Measurements from ENCODE around the gene GAB1.

GRCh38 chr4:143344041-143344440, 7.4 kb downstream of the GAB1 start:
- TF ChIP-seq, protein P1, sequence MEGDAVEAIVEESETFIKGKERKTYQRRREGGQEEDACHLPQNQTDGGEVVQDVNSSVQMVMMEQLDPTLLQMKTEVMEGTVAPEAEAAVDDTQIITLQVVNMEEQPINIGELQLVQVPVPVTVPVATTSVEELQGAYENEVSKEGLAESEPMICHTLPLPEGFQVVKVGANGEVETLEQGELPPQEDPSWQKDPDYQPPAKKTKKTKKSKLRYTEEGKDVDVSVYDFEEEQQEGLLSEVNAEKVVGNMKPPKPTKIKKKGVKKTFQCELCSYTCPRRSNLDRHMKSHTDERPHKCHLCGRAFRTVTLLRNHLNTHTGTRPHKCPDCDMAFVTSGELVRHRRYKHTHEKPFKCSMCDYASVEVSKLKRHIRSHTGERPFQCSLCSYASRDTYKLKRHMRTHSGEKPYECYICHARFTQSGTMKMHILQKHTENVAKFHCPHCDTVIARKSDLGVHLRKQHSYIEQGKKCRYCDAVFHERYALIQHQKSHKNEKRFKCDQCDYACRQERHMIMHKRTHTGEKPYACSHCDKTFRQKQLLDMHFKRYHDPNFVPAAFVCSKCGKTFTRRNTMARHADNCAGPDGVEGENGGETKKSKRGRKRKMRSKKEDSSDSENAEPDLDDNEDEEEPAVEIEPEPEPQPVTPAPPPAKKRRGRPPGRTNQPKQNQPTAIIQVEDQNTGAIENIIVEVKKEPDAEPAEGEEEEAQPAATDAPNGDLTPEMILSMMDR (IDR thresholded peaks at IDR 0.05; ENCODE audit: insufficient read depth, low read length, poor library complexity, severe bottlenecking), result no peak
- no peak for TF ChIP-seq EZH2phosphoT487 (conservative IDR thresholded peaks at IDR 0.05; ENCODE audit: low read length)

Data from SU-DHL-6 (cell line).